Fibroblast of pulmonary artery (primary cell): Measurements from ENCODE around the gene BCL2.

Experiments
- DNase-seq: peaks from one replicate; pipeline ENCODE4 v3.0.0-alpha.2; 2010; ENCODE audit warnings: low read depth
- H3K4me3 ChIP-seq: replicated peaks from 2 replicates; pipeline ENCODE4 v1.5.1; 2011; ENCODE audit warnings: low read depth, mild to moderate bottlenecking, control low read depth, low read length, moderate library complexity
- TF ChIP-seq, protein P1 (sequence below): IDR thresholded peaks from 2 replicates; pipeline ENCODE4 v1.5.1; 2011; ENCODE audit warnings: mild to moderate bottlenecking, control low read depth, low read length, inconsistent platforms; ENCODE audit errors: missing control alignments

BCL2 gene

DNA sequence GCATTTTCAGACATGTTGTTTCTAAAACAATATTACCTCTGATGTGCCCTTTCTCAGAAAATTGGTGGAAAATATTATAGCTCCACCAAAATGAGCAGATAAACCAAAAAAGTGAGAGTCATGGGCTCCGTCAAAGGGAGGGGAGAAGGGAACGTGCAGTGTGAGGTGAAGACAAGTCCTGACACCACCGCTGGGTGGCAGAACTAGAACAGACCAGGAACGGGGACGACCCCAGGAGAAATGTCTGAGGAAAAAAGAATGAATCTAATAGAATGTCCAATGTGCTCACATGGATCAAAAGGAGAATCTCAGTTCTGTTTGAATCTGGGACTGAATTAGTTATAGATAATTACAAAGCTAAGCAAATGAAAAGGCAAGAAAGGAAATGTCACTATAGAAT lies 22.6 kb upstream of the BCL2 start:
- TF ChIP-seq, protein P1, sequence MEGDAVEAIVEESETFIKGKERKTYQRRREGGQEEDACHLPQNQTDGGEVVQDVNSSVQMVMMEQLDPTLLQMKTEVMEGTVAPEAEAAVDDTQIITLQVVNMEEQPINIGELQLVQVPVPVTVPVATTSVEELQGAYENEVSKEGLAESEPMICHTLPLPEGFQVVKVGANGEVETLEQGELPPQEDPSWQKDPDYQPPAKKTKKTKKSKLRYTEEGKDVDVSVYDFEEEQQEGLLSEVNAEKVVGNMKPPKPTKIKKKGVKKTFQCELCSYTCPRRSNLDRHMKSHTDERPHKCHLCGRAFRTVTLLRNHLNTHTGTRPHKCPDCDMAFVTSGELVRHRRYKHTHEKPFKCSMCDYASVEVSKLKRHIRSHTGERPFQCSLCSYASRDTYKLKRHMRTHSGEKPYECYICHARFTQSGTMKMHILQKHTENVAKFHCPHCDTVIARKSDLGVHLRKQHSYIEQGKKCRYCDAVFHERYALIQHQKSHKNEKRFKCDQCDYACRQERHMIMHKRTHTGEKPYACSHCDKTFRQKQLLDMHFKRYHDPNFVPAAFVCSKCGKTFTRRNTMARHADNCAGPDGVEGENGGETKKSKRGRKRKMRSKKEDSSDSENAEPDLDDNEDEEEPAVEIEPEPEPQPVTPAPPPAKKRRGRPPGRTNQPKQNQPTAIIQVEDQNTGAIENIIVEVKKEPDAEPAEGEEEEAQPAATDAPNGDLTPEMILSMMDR, result peak; percentile 58
- peak; percentile 56 for DNase-seq
- no peak overlapping the region for H3K4me3 ChIP-seq

DNA sequence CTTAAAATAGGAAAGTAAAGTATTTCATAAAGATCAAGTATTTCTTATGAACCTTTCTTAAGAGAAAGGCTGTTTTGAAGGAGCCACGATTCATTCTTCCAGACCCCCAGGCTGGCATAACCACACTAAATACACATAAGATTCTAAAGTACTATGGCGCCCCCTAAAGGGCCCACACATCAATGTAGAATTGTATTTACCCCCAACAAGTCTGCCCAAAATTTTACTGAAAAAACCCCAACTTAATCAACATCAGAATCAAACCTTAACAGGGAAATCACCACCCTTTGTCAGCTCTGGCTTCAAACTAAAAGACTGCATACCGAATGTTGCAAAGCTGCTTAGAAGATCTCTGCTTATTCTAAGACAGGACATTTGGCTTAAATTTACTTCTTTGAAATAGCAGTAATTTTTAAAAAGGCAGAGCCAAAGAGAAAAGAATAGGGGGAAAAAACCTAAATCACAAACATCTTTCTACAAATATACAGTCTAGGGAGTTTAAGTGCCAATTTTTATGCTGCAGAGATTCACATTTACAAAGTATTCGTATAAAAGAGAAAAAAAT lies 20.4 kb upstream of the BCL2 start:
- peak; percentile 51 for DNase-seq
- TF ChIP-seq, protein P1, result peak; percentile 55
- H3K4me3 ChIP-seq, result no peak overlapping the region

DNA sequence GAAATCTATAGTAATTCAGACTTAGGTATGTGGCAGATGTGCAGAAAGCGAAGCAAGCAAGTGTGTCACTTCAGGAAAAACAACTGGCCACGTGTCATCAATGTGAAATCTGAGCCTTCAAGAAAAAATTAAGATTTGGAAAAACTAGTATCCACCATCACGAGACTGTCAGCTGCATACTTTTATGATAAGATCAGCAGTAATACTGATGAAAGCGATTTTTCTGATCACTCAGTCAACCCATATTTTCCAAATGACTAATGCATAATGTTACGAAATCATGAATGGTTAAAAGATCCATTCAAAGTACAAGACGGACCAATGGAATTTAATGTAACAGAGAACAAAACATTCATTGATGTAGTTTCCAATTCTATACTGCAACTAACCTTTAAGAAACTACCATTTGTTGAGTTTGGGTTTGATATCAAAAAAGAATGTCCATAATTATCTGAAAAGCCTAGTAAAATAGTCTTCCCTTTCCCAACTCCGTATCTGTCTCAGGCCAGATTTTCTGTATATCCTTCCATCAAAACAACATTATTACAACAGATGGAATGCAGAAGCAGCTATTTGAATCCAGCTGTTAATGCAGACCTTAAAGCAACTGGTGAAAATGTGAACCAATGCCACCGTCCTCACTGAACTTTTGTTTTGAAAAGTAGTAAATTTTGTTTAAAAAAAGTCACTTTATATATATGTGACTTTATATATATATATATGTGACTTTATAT lies 17.0 kb upstream of the BCL2 start:
- TF ChIP-seq, protein P1, result no peak
- peak; percentile 92 for DNase-seq
- no peak overlapping the region for H3K4me3 ChIP-seq

DNA sequence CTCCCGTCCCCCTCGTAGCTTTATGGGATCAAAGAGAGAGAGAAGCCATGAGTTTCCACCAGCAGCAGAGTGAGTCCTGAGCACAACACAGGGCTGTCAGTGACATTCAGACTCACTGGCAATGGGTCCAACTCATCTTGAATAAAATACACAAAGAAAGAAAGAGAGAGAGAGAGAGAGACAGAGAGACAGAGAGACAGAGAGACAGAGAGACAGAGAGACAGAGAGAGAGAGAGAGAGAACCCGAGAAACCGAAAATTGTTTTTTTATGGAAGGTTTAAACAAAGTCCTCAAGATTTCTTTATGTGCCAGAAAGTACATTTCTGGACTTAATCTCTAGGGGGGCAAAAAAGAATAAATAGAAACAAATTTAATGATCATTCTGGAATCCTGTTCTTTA lies 11.5 kb upstream of the BCL2 start:
- no peak for DNase-seq
- no peak overlapping the region for H3K4me3 ChIP-seq
- TF ChIP-seq, protein P1, result no peak

DNA sequence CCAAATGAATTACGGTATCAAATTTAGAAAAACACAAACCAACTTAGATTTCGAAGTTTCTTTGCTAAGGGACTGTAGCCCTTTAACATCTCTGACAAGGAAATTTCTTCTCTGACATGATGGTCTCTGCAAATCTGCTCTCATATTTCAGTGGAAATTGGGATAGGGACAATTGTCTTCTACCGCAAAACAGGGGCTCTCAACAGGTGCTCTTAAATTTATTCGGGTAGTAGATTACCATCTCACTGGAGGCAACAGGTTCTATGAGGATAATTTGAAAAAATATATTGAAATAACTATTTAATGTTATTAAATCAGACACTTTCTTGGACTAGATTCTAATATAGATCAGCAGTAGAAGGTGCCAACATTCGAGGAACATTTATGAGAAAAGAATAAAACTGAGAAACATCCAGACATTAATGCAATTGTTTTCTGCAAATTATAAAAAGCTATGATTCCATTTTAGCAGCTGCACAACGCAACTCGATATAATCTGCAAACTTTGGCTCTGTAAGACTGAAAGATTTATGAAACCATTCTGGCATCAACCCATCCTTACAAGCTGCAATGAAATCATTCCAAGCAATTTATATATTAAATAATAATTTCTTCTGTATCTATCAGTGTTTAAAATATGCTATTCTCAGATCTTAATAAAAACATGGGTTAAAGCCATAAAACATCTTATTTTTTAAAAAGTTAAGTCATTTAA lies 10.0 kb upstream of the BCL2 start:
- no peak for DNase-seq
- TF ChIP-seq, protein P1, result no peak
- H3K4me3 ChIP-seq, result no peak overlapping the region

DNA sequence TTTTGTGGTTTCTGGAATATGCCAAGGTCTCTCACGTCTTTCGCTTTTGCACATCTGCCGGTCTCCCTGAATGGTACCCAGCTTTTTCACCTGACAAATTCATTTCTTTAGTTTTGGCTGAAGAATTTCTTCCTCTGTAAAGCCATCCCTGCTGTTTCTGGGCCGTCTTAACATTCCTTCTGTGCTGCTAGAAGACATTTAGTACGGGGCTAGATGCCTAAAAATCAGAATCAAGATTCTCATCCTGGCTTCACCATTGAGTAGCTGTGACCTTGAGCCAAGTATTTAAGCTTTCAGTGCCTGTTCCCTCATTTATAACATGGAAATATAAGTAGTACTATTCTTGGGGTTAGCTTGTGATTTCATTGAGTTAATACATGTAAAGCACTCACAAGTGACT lies 6.4 kb upstream of the BCL2 start:
- DNase-seq, result no peak
- no peak overlapping the region for H3K4me3 ChIP-seq
- TF ChIP-seq, protein P1, result no peak
